GM19452 (cell line): Measurements from ENCODE around the gene PM20D1.

Experiments used
- ATAC-seq: cut with Tn5 transposase; IDR thresholded peaks from one replicate; pipeline ENCODE4 v1.9.1; 2021; ENCODE audit not compliant: unreplicated experiment

Gene PM20D1

DNA sequence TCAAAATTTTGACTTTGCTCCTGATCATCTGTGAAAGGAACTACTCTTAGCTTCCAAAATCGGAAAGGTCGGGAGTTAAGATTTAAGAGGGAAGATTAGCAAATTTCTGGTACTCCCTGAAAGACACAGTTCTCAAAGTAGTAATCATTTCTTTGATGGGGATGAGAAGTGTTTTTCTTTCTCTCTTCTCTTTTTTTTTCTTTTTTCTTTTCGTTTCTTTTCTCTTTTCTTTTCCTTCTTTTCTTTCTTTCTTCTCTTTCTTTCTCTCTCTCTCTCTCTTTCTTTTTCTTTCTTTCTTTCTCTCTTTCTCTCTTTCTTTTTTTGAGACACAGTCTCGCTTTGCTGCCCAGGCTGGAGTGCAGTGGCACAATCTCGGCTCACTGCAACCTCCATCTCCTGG lies 69.6 kb downstream of the PM20D1 start:
- ATAC-seq: no peak
